Heart right ventricle (tissue), 16 donors: ENCODE data around the gene KCNAB2. TPM values are rescaled to one million over a fixed set of nuclear protein-coding genes. Genes with fewer than 3 reads are reported as not detected.
A peak's percentile ranks its signal among the peaks of the same experiment; 100 is the strongest.

ENCODE experiments used
- ATAC-seq, 8 donors: fragments of 200-7000 bp; cut with Tn5 transposase; one replicate each; pipeline ENCODE4 v1.9.1; 2020; ENCODE audit warnings: mild to moderate bottlenecking in 8 of 8, moderate library complexity in 8 of 8, moderate number of reproducible peaks in 1 of 8
- DNase-seq, 2 donors: peaks; one replicate each; pipeline ENCODE4 v3.0.0-alpha.2; 2020
- H3K27ac ChIP-seq, 10 donors: fragments of 200-600 bp; sonication (generic) in 2 of 10; one replicate each; pipeline versions ENCODE4 v1.5.0 to v1.8.0; 2020 to 2022; ENCODE audit warnings: mild to moderate bottlenecking in 3 of 10
- H3K27me3 ChIP-seq, 7 donors: fragments of 200-600 bp; one replicate each; pipeline ENCODE4 v1.8.0; 2021 to 2022; ENCODE audit warnings: mild to moderate bottlenecking in 2 of 7
- H3K36me3 ChIP-seq, 9 donors: fragments of 200-600 bp; sonication (generic) in 1 of 9; one replicate each; pipeline versions ENCODE4 v1.5.0 to v1.8.0; 2020 to 2022; ENCODE audit warnings: mild to moderate bottlenecking in 2 of 9
- H3K4me1 ChIP-seq, 9 donors: fragments of 200-600 bp; sonication (generic) in 1 of 9; one replicate each; pipeline versions ENCODE4 v1.5.0 to v1.8.0; 2020 to 2022; ENCODE audit warnings: mild to moderate bottlenecking in 4 of 9
- H3K4me3 ChIP-seq, 10 donors: fragments of 200-600 bp; sonication (generic) in 2 of 10; one replicate each; pipeline versions ENCODE4 v1.5.0 to v1.8.0; 2020 to 2022; ENCODE audit warnings: mild to moderate bottlenecking in 7 of 10, moderate library complexity in 2 of 10
- H3K9me3 ChIP-seq, 11 donors: fragments of 200-600 bp in 10 of 11; sonication (generic) in 2 of 11; one replicate each; pipeline versions ENCODE4 v1.5.0 to v1.8.0; 2013 to 2022; ENCODE audit warnings: mild to moderate bottlenecking in 2 of 11, control low read depth in 1 of 11, moderate library complexity in 1 of 11
- WGBS, 2 donors: extraction: QIAGEN DNeasy Blood & Tissue Kit; methylation state at CpG; one replicate each; pipeline ENCODE4 v1.1.7; 2013; ENCODE audit warnings: inconsistent platforms in 1 of 2; 5-methylcytosine and 5-hydroxymethylcytosine counted together
- intact Hi-C, 10 donors: fragments of 100-400 bp; cut with DNase I; formaldehyde crosslinking; loops; one replicate each; pipeline versions ENCODE4 v1.11.1 to v1.14.2; 2022
- polyA plus RNA-seq, 2 donors: library from polyadenylated mRNA; stranded (reverse); fragments of 200-250 nt; gene quantifications; one replicate each; pipeline ENCODE4 v1.2.3, GENCODE V29; 2013
- total RNA-seq, 10 donors: library from RNA; stranded (reverse); fragmentation: NEBNext Ultra II Directional in 3 of 10; extraction: Animal tissue kit (Norgen Biotek cat#: 25700) in 3 of 10; gene quantifications; one replicate each; pipeline versions ENCODE4 v1.2.1 to v1.2.4, GENCODE V29; 2021 to 2023
- TF ChIP-seq, protein P1 (sequence below), 9 donors: fragments of 200-600 bp; sonication (generic) in 2 of 9; IDR thresholded peaks; one replicate each; pipeline versions ENCODE4 v1.5.0 to v1.8.0; 2021 to 2022; ENCODE audit warnings: antibody characterized with exemption in 9 of 9, mild to moderate bottlenecking in 5 of 9, moderate library complexity in 1 of 9
- donor health status: Arrhythmogenic right ventricular cardiomyopathy.
- donor health status: ischemic (EF 13 %, LVEDD 7.1; RV severe dilation, severe dysfunction).
- donor health status: healthy with polysubstance abuse.
- donor health status: DM: no; HTN: yes; CAD: no.
- donor health status: DM: no; HTN: no; CAD: no.
- donor health status: ischemic (EF 25% LVEDD 6.9; RV normal size, moderate dysfunction).
- donor health status: ischemic (EF 25% LVEDD 5.7; RV mildly dilated, moderate dysfunction).
- donor health status: healthy.
- donor health status: DM: yes; HTN: yes; CAD: no.
- donor health status: Ischemic cardiomyopathy.
- donor health status: ischemic (EF 35%, LVEDD 5.7; RV mildly dilated, moderate dysfunction).
- donor health status: nonischemic (EF 11% LVEDD 7.7; RV severe dilation, severe dysfunction).
- donor health status: DM: yes; HTN: yes; CAD: no.
- donor health status: PGD.
- donor health status: ischemic (EF 29% LVEDD 5.4; RV normal size, mild dysfunction).
- donor health status: nonischemic (EF 23%, LVEDD 6.1; RV moderate dilation, normal function).

KCNAB2 gene
- total and polyA plus RNA-seq, 12 donors: 4.7 to 41.5 (median 21.8) TPM

DNA sequence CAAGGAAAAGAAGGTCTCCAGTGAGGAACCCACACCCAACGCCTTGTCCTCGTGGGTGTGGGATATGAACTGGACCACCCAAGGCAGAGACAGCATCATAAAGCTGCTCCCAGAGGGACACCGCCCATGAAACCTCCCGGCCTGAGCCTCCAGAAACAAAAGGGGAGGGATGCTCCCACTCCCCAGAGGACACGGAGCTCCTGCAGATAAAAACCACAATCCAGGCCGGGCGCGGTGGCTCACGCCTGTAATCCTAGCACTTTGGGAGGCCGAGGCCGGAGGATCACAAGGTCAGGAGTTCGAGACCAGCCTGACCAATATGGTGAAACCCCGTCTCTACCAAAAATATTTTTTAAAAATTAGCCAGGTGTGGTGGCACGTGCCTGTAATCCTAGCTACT lies 68.1 kb downstream of the KCNAB2 start:
- Histone ChIP-seq H3K9me3 (peaks cover 0 to 27% (median 12%) of the 10 kb centered on the region in 11 donors), H3K27ac (no peak overlapping the region), H3K27me3 (peaks cover 0 to 24% (median 12%) of the 10 kb centered on the region in 7 donors), H3K4me3 (no peak overlapping the region), H3K36me3 (no peaks in the 10 kb centered on the region), H3K4me1 (no peaks in the 10 kb centered on the region)
- TF ChIP-seq, protein P1, sequence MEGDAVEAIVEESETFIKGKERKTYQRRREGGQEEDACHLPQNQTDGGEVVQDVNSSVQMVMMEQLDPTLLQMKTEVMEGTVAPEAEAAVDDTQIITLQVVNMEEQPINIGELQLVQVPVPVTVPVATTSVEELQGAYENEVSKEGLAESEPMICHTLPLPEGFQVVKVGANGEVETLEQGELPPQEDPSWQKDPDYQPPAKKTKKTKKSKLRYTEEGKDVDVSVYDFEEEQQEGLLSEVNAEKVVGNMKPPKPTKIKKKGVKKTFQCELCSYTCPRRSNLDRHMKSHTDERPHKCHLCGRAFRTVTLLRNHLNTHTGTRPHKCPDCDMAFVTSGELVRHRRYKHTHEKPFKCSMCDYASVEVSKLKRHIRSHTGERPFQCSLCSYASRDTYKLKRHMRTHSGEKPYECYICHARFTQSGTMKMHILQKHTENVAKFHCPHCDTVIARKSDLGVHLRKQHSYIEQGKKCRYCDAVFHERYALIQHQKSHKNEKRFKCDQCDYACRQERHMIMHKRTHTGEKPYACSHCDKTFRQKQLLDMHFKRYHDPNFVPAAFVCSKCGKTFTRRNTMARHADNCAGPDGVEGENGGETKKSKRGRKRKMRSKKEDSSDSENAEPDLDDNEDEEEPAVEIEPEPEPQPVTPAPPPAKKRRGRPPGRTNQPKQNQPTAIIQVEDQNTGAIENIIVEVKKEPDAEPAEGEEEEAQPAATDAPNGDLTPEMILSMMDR (IDR thresholded peaks at IDR 0.05): no peak
- WGBS, 2 donors: 86 to 89% methylated on average over 14 of the region's 14 CpGs
- ATAC-seq (no peak), DNase-seq (peak in 1 of 2 donors; percentile 2)
- intact Hi-C loops: loop anchor here in 1 of 10 donors (5.0 kb wide), 1 partner anchor 134 kb away; no protein-coding TSS in a partner anchor

DNA sequence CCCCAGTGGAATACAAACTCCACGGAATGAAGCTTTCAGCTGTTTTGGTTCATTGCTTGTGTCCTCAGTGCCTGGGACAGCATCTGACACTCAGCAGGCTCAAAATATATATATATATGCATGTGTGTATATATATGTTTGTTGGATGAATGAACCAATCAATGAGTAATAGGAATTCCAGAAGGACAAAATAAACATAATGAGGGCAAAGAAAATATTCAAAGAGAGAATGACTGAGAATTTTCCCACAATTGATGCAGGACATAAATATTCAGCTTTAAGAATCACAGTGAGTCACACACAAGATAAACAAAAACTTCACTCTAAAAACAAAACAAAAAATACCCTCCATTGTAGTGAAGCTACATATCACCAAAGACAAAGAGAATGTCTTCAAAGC lies 70.4 kb downstream of the KCNAB2 start:
- Histone ChIP-seq H3K36me3 (no peaks in the 10 kb centered on the region), H3K27ac (no peak overlapping the region), H3K9me3 (peaks cover 0 to 27% (median 12%) of the 10 kb centered on the region in 11 donors), H3K4me1 (no peaks in the 10 kb centered on the region), H3K4me3 (no peak overlapping the region), H3K27me3 (peaks cover 0 to 11% (median 0%) of the 10 kb centered on the region in 7 donors)
- WGBS, 2 donors: 60 to 64% methylated on average over 1 of the region's 1 CpG
- DNase-seq: no peak
- no peak for ATAC-seq
- intact Hi-C loops: no loop called here
- TF ChIP-seq, protein P1 (IDR thresholded peaks at IDR 0.05): no peak

DNA sequence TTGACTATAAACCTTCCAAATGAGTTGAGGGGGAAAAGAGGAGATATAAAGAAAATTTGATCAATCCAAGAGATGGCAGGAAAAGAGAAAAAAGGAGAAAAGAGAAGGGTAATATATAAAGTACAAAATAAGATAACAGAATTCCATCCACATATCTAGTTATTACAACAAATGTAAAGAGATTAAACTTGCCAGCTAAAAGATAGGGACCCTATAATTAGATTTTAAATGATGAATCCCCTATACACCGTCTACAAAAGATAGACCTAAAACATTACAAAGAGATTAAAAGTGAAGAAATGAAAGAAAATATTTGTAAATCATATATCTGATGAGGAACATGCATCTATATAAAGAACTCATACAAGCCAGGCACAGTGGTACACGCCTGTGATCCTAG lies 71.4 kb downstream of the KCNAB2 start:
- no peaks in the 10 kb centered on the region for H3K36me3 ChIP-seq
- H3K27me3 ChIP-seq: peaks cover 0 to 7% (median 0%) of the 10 kb centered on the region in 7 donors
- no peak overlapping the region for H3K4me3 ChIP-seq
- ATAC-seq (no peak), DNase-seq (no peak)
- intact Hi-C loops: no loop called here
- WGBS, 2 donors: 87 to 95% methylated on average over 2 of the region's 2 CpGs
- TF ChIP-seq, protein P1 (IDR thresholded peaks at IDR 0.05): no peak
- H3K9me3 ChIP-seq: peaks cover 0 to 27% (median 12%) of the 10 kb centered on the region in 11 donors
- H3K4me1 ChIP-seq: no peaks in the 10 kb centered on the region
- H3K27ac ChIP-seq: no peak overlapping the region

DNA sequence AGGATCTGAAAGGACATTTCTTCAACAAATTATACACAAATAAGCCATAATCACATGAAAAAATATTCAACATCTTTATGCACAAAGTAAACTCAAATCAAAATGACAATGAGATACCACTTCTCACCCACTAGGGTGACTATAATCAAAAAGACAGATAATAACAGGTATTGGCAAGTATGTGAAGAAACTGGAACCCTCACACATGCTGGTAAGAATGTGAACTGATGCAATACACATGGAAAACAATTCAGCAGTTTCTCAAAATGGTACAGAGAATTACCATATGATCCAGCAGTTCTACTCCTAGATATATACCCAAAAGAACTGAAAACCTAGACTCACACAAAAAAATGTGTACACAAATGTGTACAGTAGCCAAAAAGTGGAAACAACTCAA lies 71.9 kb downstream of the KCNAB2 start:
- no peaks in the 10 kb centered on the region for H3K36me3 ChIP-seq
- intact Hi-C loops: no loop called here
- ATAC-seq (no peak), DNase-seq (no peak)
- H3K4me1 ChIP-seq: no peaks in the 10 kb centered on the region
- H3K9me3 ChIP-seq: peaks cover 0 to 27% (median 12%) of the 10 kb centered on the region in 11 donors
- peaks cover 0 to 5% (median 0%) of the 10 kb centered on the region in 7 donors for H3K27me3 ChIP-seq
- H3K27ac ChIP-seq: no peak overlapping the region
- no peak overlapping the region for H3K4me3 ChIP-seq
- TF ChIP-seq, protein P1 (IDR thresholded peaks at IDR 0.05): no peak
